GM21723 (cell line): ENCODE results near the gene TM4SF4.

ENCODE experiments used
- ATAC-seq: cut with Tn5 transposase; IDR thresholded peaks from one replicate; pipeline ENCODE4 v1.9.1; 2021; ENCODE audit warnings: mild to moderate bottlenecking, moderate library complexity; ENCODE audit not compliant: unreplicated experiment

TM4SF4 gene

GRCh38 chr3:149542375-149543312 is 68.1 kb downstream of the TM4SF4 start:
- ATAC-seq = no peak

GRCh38 chr3:149545049-149545448 is 70.6 kb downstream of the TM4SF4 start:
- no peak for ATAC-seq

DNA sequence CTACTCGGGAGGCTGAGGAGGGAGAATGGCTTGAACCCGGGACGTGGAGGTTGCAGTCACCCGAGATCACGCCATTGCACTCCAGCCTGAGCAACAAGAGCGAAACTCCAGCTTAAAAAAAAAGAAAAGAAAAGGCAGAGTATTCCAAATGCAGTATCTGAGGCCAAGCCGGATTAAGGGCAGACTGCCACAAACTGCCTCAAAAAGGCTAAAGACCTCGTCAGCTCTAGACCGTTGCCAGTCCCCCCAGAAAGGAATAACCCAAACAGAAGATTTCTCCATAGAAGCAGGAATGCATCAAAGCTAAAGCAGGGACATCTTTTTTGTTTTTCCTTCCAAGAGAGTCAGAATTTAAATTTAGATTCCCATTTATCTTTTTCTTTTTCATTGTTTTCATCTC is 72.9 kb downstream of the TM4SF4 start:
- ATAC-seq = no peak

DNA sequence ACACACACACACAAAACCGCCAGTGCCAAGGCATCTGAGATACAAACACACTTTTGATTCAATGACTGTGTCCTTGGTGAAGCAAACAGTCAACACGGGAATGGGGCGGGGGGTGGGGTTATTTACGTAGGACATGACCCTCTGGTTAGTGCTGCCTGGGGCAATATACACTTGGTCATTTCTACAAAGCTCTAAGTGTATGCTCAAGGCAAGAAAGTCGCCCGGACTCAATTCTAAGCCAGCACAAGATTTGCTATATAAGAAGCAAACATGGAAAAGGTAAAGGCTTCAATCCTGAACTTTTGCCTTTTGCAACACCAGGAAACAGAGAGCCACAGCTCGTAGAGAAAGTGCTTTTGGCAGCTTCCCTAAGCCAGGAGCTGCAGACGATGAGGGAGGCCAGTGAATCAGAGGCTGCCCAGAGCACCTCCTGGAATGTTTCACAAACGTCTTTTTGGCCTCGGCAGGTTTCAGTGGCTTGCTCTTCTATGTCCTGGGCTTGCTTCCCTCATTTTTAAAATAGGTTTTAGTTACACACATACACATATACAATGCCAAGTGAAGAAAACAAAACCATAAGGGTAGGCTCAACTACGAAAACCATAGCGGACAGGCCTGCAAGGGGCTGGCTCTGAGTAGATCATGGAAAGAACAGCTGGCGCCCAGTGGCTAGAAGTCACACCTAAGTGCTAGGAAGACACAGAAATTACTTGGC is 73.6 kb downstream of the TM4SF4 start:
- no peak for ATAC-seq

- no peak for ATAC-seq
Measured at GRCh38 chr3:149548669-149549065, 74.2 kb downstream of the TM4SF4 start.

DNA sequence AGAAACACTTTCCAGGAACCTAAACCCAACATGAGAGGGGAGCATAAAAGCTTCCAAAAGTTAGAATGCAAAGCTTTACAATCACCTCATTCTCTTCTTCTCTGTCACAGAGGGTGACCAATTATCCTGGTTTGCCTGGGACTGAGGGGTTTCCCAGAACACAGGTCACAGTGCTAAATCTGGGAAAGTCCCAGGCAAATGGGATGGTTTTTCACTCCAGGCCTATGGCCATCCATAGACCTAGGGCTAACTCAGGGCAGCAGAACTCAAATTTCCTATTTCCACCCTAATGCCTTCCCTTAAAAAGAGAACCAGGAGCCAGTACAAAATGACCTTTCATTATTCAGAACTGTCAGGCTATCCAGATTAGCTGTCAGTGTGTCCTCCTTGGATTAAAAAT is 77.0 kb downstream of the TM4SF4 start:
- no peak for ATAC-seq

DNA sequence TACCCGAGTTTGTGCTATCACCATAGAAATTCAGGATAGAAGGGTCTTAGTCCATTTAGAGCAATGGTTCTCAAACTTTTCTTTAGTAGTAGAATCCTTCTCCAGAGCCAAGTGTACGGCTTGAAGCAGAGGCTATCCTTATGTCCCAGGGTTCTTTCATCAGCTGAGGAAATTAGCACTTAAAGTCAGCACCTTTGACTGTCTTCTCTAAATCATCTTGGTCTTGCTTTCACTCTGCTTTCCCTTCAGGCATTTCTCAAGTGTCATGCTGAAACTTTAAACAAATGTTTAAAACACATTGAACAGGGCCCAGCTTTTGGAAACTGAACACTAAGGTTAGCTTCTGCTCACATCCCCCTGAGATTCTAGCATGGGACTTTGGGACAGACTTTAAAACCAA is 78.2 kb downstream of the TM4SF4 start:
- ATAC-seq = no peak
